Large intestine (tissue), 3 donors: ENCODE results near the gene FAM177A1. TPM values are rescaled to one million over a fixed set of nuclear protein-coding genes. Genes with fewer than 3 reads are reported as not detected.
"Not testable (repeated sequence)": the region's sequence is repeated elsewhere in the genome, so short reads cannot be mapped to it uniquely, and the experiment has no call there.

Experiments
- DNase-seq, 2 donors: peaks; one replicate each; pipeline versions ENCODE4 v3.0.0 to v3.0.0-alpha.2; 2013
- H3K27ac ChIP-seq: one replicate; pipeline ENCODE4 v1.5.1; 2013; ENCODE audit warnings: low read length
- H3K27me3 ChIP-seq: 2 replicates; pipeline ENCODE4 v1.6.1; 2013; ENCODE audit warnings: low read length; ENCODE audit not compliant: control insufficient read depth, insufficient read depth
- H3K36me3 ChIP-seq: 2 replicates; pipeline ENCODE4 v1.6.1; 2013; ENCODE audit warnings: low read length; ENCODE audit not compliant: control insufficient read depth, insufficient read depth
- H3K4me1 ChIP-seq: one replicate; pipeline ENCODE4 v1.6.1; 2013; ENCODE audit warnings: low read length; ENCODE audit not compliant: control insufficient read depth, insufficient read depth
- H3K4me3 ChIP-seq: one replicate; pipeline ENCODE4 v1.5.1; 2013; ENCODE audit warnings: low read length
- H3K9me3 ChIP-seq: one replicate; pipeline ENCODE4 v1.6.1; 2013; ENCODE audit warnings: mild to moderate bottlenecking, low read depth, low read length, moderate library complexity; ENCODE audit not compliant: control insufficient read depth
- WGBS: methylation state at CpG from one replicate; pipeline ENCODE4 v1.1.5; 2013; ENCODE audit warnings: low lambda C conversion rate; ENCODE audit not compliant: insufficient coverage; 5-methylcytosine and 5-hydroxymethylcytosine counted together
- polyA plus RNA-seq: library from polyadenylated mRNA; unstranded; fragments of 120-200 nt; gene quantifications from one replicate; pipeline ENCODE4 v1.2.1, GENCODE V29; 2013

Gene FAM177A1
- polyA plus RNA-seq, 1 donor = 80.4 TPM

DNA sequence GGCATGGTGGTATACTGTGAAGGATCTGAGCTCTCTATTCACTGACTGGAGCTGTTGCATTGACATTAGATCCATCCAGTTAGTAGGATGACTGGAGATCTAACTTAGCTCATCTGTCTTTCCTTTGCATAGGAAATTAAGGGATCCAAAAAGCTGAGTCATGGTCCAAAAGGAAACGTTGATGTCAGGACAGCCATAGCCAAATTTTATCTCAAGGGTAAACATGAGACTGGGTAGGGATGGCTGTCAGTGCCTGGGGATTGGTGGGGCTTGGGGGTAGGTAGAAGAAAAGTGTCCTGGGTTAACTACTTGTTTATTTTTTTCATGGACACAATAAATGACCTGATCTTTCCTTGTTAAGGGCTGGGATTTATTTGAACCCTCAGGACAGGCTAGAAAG is 4.6 kb downstream of the FAM177A1 start:
- Histone ChIP-seq H3K4me3 (no peak overlapping the region), H3K27ac (no peak overlapping the region), H3K27me3 (no peaks in the 10 kb centered on the region), H3K9me3 (no peaks in the 10 kb centered on the region), H3K36me3 (peaks cover 26% of the 10 kb centered on the region), H3K4me1 (peaks cover 5% of the 10 kb centered on the region)
- 20% methylated on average over 1 of the region's 1 CpG for WGBS
- no peak for DNase-seq

DNA sequence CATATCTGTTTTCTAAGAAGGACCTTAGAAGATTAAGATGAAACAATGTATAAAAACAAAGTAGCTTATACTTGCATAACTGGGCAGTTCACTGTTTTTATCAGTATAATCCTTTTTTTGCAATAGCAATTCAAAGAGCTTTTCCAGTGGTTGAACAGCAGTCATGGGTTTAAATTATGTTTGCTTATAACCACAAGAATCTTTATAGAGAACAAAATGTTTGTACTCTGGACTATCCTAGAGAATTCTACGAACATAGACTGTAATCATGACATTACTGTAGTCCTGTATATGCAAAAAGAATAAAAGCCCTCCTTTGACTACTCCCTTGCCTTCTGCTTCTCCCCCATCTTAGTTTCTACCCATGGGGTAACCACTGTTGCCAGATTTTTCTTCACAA is 5.7 kb downstream of the FAM177A1 start:
- Histone ChIP-seq H3K27ac (peak overlapping the region; percentile 56), H3K4me1 (peaks cover 5% of the 10 kb centered on the region), H3K4me3 (no peak overlapping the region), H3K36me3 (peaks cover 28% of the 10 kb centered on the region), H3K27me3 (no peaks in the 10 kb centered on the region), H3K9me3 (no peaks in the 10 kb centered on the region)
- 33% methylated on average over 1 of the region's 1 CpG for WGBS
- peak; percentile 30 to 69 for DNase-seq

DNA sequence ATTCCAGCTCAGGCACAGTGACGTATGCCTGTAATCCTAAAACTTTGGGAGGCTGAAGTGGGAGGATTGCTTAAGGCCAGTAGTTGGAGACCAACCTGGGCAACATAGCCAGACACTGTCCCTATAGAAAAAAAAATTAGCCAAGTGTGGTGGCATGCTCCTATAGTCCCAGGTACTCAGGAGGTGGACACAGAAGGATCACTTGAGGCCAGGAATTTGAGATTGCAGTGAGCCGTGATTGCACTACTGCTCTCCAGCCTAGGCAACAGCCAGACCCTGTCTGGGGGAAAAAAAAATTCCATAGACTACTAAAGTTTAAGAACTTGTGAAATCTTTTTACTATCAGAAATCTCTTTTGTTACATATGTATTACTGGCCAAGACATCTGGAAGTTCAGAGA is 6.6 kb downstream of the FAM177A1 start:
- peaks cover 28% of the 10 kb centered on the region for H3K36me3 ChIP-seq
- no peak for DNase-seq
- no peaks in the 10 kb centered on the region for H3K27me3 ChIP-seq
- H3K4me3 ChIP-seq = no peak overlapping the region
- H3K9me3 ChIP-seq = no peaks in the 10 kb centered on the region
- peaks cover 3% of the 10 kb centered on the region for H3K4me1 ChIP-seq
- WGBS = no CpG with 5 or more reads among the region's 2 CpGs
- H3K27ac ChIP-seq = no peak overlapping the region

DNA sequence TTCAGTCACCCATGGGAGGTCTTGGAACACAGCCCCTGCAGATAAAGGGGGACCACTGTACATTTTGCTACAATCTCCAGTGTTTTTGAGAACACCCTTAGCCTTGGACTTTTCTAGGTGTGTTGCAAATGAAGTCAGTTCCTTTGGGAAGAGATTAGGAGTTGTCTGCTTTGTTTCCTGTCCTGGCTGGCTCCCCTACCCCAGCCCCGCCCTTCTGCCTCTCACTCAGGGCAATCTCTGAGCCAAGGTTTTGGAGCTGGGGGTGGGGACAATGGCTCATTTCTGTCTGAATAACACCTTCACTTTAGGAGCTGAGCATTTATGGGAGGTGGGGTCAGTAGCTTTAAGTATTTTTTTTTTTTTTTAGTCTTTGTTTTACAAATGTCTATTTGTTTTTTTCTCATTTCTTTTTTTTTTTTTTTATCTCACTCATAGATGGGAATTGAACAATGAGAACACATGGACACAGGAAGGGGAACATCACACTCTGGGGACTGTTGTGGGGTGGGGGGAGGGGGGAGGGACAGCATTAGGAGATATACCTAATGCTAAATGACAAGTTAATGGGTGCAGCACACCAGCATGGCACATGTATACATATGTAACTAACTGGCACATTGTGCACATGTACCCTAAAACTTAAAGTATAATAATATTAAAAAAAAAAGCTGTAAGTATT is 15.2 kb downstream of the FAM177A1 start:
- peak in 1 of 2 donors; percentile 44 for DNase-seq
- H3K4me1 ChIP-seq = not testable (repeated sequence)

DNA sequence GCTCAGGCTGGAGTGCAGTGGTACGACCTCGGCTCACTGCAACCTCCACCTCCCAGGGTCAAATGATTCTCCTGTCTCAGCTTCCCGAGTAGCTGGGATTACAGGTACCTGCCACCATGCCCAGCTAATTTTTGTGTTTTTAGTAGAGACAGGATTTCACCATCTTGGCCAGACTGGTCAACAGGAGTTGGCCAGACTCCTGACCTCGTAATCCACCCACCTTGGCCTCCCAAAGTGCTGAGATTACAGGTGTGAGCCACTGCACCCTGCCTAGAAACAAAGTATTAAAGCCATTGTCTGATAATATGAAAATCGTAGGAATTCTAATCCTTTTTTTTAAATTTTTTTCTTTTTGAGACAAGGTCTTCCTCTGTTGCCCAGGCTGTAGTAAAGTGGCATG is 19.7 kb downstream of the FAM177A1 start:
- H3K36me3 ChIP-seq = peaks cover 18% of the 10 kb centered on the region
- not testable (repeated sequence) for H3K27ac ChIP-seq, H3K4me1 ChIP-seq, H3K27me3 ChIP-seq, H3K9me3 ChIP-seq, H3K4me3 ChIP-seq, DNase-seq
- WGBS = no CpG with 5 or more reads among the region's 5 CpGs

More for the DNA sequence above, 15.2 kb downstream of the FAM177A1 start:
- H3K27me3 ChIP-seq, H3K4me3 ChIP-seq, H3K27ac ChIP-seq, H3K9me3 ChIP-seq: not testable (repeated sequence)
- WGBS = no CpG with 5 or more reads among the region's 1 CpG
- H3K36me3 ChIP-seq = peaks cover 25% of the 10 kb centered on the region

DNA sequence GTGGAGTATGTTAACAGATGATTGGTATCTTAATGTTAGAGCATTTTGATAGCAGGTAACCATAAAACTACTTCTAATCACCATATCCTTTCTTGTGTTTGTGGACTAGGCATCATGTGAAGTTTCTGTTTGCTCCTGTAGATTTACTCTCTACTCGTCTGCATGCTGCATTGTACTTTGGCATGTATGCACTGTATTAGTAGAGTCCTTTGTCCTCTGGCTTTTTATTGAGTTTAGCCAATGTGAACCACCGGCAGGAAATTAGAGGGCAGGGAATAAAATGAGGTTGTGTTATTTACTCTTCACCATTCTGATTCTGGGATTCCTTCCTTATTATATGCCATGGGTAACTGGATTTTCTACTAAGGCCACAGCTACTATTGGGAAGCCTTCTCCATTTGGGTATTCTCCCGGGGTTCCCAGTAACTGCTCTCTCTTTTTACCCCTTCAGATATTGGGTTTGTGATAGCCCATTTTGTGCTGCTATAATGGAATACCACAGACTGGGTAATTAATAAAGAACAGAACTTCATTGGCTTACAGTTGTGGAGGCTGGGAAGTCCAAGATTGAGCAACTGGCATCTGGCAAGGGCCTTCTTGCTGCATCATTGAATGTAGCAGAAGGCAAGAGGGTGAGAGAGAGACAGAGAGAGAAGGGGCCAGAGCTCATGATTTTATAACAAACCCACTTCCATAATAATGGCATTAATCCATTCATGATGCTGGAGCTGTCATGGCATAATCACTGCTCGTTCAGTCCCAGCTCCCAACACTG is 22.4 kb downstream of the FAM177A1 start:
- 100% methylated on average over 1 of the region's 4 CpGs for WGBS
- Histone ChIP-seq H3K27ac (peak overlapping the region; percentile 55), H3K4me1 (peaks cover 7% of the 10 kb centered on the region), H3K9me3 (no peaks in the 10 kb centered on the region), H3K27me3 (no peaks in the 10 kb centered on the region), H3K4me3 (no peak overlapping the region), H3K36me3 (peaks cover 28% of the 10 kb centered on the region)
- peak in 1 of 2 donors; percentile 70 for DNase-seq

DNA sequence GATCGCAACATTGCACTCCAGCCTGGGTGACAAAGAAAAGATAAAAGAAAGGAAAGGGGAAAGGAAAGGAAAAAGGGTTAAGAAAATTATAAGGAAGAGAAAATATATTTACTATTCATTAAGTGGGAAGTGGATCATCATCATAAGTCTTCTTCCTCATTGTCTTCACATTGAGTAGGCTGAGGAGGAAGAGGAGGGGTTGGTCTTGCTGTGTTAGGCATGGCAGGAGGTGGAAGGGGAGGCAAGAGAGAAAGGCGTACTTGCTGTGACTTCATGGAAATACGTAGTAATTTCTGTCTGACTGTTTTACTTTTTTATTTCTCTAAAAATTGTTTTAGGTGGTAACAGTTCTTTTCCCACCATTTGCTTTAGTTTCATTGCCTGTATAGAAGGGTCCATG is 26.2 kb downstream of the FAM177A1 start:
- DNase-seq = no peak
- Histone ChIP-seq H3K4me3 (no peak overlapping the region), H3K4me1 (peaks cover 7% of the 10 kb centered on the region), H3K36me3 (peaks cover 29% of the 10 kb centered on the region), H3K27ac (no peak overlapping the region), H3K9me3 (no peaks in the 10 kb centered on the region), H3K27me3 (no peaks in the 10 kb centered on the region)
- WGBS = 100% methylated on average over 1 of the region's 3 CpGs

DNA sequence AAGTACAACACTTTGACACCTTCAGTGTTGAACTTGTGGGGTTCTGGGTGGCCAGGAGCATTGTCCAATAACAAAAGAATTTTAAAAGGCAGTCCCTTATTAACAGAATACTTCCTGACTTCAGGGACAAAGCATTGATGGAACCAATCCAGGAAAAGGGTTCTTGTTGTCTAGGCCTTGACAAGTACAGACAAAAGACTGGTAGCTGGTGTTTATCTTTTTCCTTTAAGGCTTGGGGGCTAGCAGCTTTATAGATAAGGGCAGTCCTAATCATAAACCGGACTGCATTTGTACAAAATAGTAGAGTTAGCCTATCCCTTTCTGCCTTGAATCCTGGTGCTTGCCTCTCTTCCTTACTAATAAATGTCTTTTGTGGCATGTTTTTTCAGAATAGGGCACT is 27.4 kb downstream of the FAM177A1 start:
- Histone ChIP-seq H3K27ac (no peak overlapping the region), H3K27me3 (no peaks in the 10 kb centered on the region), H3K4me3 (no peak overlapping the region), H3K36me3 (peaks cover 28% of the 10 kb centered on the region), H3K9me3 (no peaks in the 10 kb centered on the region), H3K4me1 (peaks cover 14% of the 10 kb centered on the region)
- DNase-seq = no peak
- no CpG with 5 or more reads among the region's 1 CpG for WGBS

DNA sequence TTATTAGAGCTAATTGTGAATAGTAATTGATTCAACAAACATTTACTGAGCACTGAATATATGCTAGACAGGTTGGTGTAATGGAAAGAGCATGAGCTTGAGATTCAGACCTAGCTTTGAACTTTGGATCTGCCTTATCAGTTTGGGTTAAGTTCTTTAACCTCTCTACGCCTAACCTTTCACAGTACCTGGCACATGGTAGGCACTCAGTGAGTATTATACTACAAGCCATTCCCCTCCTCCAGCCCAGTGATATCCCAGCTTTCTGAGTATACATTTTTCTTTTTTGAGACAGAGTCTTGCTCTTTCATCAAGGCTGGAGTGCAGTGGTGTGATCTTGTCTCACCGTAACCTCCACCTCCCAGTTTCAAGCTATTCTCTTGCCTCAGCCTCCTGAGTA is 32.0 kb downstream of the FAM177A1 start:
- Histone ChIP-seq H3K27ac (peak overlapping the region; percentile 82), H3K4me3 (no peak overlapping the region), H3K27me3 (no peaks in the 10 kb centered on the region), H3K36me3 (peaks cover 26% of the 10 kb centered on the region), H3K9me3 (no peaks in the 10 kb centered on the region), H3K4me1 (peaks cover 10% of the 10 kb centered on the region)
- WGBS = no CpG with 5 or more reads among the region's 2 CpGs
- DNase-seq = peak; percentile 68 to 85

DNA sequence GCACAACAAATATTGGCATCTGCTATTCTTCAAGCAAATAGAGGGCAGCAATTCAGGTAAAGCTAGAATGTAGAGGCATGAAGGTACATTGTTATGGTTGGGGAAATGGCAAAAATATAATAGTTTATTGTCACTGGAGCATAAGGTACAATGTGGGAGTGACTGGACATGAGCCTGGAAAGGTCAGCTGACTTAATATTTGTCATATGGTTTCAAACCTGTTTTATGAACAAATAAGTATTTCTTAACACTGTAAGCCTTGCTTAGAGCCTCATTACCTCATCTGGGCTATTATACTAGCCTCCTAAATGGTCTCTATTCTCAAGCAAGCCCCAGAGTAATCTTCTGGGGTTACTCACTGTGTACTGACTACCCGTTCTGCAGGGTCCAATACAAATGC is 33.7 kb downstream of the FAM177A1 start:
- peaks cover 33% of the 10 kb centered on the region for H3K36me3 ChIP-seq
- no CpG with 5 or more reads among the region's 1 CpG for WGBS
- peak; percentile 6 to 42 for DNase-seq
- H3K4me1 ChIP-seq = peaks cover 10% of the 10 kb centered on the region
- H3K27me3 ChIP-seq = no peaks in the 10 kb centered on the region
- H3K27ac ChIP-seq = peak overlapping the region; percentile 39
- no peaks in the 10 kb centered on the region for H3K9me3 ChIP-seq
- no peak overlapping the region for H3K4me3 ChIP-seq
